Epithelial cell of proximal tubule (primary cell): ENCODE results near the gene UBAC2. TPM values are rescaled to one million over a fixed set of nuclear protein-coding genes. Genes with fewer than 3 reads are reported as not detected.

ENCODE experiments used
- DNase-seq: peaks from one replicate; pipeline ENCODE4 v3.0.0-alpha.2; 2011; ENCODE audit warnings: low read depth
- H3K4me3 ChIP-seq: 2 replicates; pipeline ENCODE4 v1.5.1; 2011; ENCODE audit warnings: low read depth, mild to moderate bottlenecking, low read length
- CTCF ChIP-seq: conservative IDR thresholded peaks from 2 replicates; pipeline ENCODE4 v1.5.1; 2012; ENCODE audit warnings: low read depth, mild to moderate bottlenecking, low read length
- total RNA-seq: library from RNA; depleted of rRNA; stranded (reverse); fragments of >200 nt; gene quantifications from 2 replicates; pipeline ENCODE4 v1.2.3, GENCODE V29; 2015

The UBAC2 gene
- total RNA-seq, 1 donor from 2014 or later: 63.9 TPM

- no peak for TF ChIP-seq CTCF
- no peak overlapping the region for H3K4me3 ChIP-seq
- DNase-seq: no peak
Measured at GRCh38 chr13:99214232-99214631, 13.6 kb downstream of the UBAC2 start.

GRCh38 chr13:99214731-99215130 lies 14.1 kb downstream of the UBAC2 start:
- TF ChIP-seq CTCF: no peak
- no peak for DNase-seq
- no peak overlapping the region for H3K4me3 ChIP-seq

GRCh38 chr13:99215184-99215830 lies 14.7 kb downstream of the UBAC2 start:
- H3K4me3 ChIP-seq: no peak overlapping the region
- no peak for TF ChIP-seq CTCF
- DNase-seq: no peak

- no peak overlapping the region for H3K4me3 ChIP-seq
- no peak for DNase-seq
- TF ChIP-seq CTCF: no peak
Measured at GRCh38 chr13:99217461-99218110, 16.9 kb downstream of the UBAC2 start.

- H3K4me3 ChIP-seq: no peak overlapping the region
- no peak for DNase-seq
- TF ChIP-seq CTCF: no peak
Measured at GRCh38 chr13:99218126-99218525, 17.5 kb downstream of the UBAC2 start.

- TF ChIP-seq CTCF: no peak
- DNase-seq: no peak
- H3K4me3 ChIP-seq: no peak overlapping the region
Measured at GRCh38 chr13:99218545-99218944, 17.9 kb downstream of the UBAC2 start.

GRCh38 chr13:99218969-99219368 lies 18.3 kb downstream of the UBAC2 start:
- H3K4me3 ChIP-seq: no peak overlapping the region
- no peak for DNase-seq
- no peak for TF ChIP-seq CTCF
